Mucosa of descending colon (tissue), 3 donors: ENCODE measurements around the gene CDV3. TPM values are rescaled to one million over a fixed set of nuclear protein-coding genes. Genes with fewer than 3 reads are reported as not detected.

Experiments used
- ATAC-seq: fragments of 200-7000 bp; cut with Tn5 transposase; one replicate; pipeline ENCODE4 v1.9.1; 2020; ENCODE audit warnings: mild to moderate bottlenecking, moderate library complexity
- DNase-seq, 3 donors: peaks; one replicate each; pipeline ENCODE4 v3.0.0-alpha.2; 2020
- H3K36me3 ChIP-seq: fragments of 200-600 bp; one replicate; pipeline ENCODE4 v1.8.0; 2021; ENCODE audit warnings: low read depth, mild to moderate bottlenecking
- H3K4me1 ChIP-seq: fragments of 200-600 bp; one replicate; pipeline ENCODE4 v1.8.0; 2021; ENCODE audit warnings: low read depth, mild to moderate bottlenecking
- H3K4me3 ChIP-seq: fragments of 200-600 bp; one replicate; pipeline ENCODE4 v1.8.0; 2021; ENCODE audit warnings: mild to moderate bottlenecking
- H3K9me3 ChIP-seq: fragments of 200-600 bp; one replicate; pipeline ENCODE4 v1.8.0; 2021; ENCODE audit warnings: mild to moderate bottlenecking
- CTCF ChIP-seq: fragments of 200-600 bp; IDR thresholded peaks from one replicate; pipeline ENCODE4 v1.8.0; 2022; ENCODE audit warnings: antibody characterized with exemption, mild to moderate bottlenecking
- intact Hi-C, 2 donors: fragments of 100-400 bp; cut with DNase I in 1 of 2; cut with micrococcal nuclease in 1 of 2; formaldehyde crosslinking; loops; one replicate each; pipeline versions ENCODE4 v1.11.0 to v1.11.1; 2022; cut with DNase I, micrococcal nuclease
- total RNA-seq, 3 donors: library from RNA; stranded (reverse); fragmentation: NEBNext Ultra II Directional in 2 of 3; extraction: Animal tissue kit (Norgen Biotek cat#: 25700) in 2 of 3; gene quantifications; one replicate each; pipeline versions ENCODE4 v1.2.1 to v1.2.4, GENCODE V29; 2021 to 2023
- donor health status: DM: no; HTN: no; CAD: no; lungs with moderate emphysema.
- donor health status: DM: no; HTN: no; CAD: no.
- donor health status: DM: no; HTN: yes; CAD: no.

Gene CDV3
- total RNA-seq, 3 donors from 2014 or later, result 109 to 171 (median 138) TPM

GRCh38 chr3:133611534-133611933 is 38.0 kb downstream of the CDV3 start:
- no peaks in the 10 kb centered on the region for H3K36me3 ChIP-seq

GRCh38 chr3:133620066-133620784 is 46.7 kb downstream of the CDV3 start:
- no peaks in the 10 kb centered on the region for H3K36me3 ChIP-seq
- intact Hi-C loops, result no loop called here
- H3K4me3 ChIP-seq, result no peak overlapping the region
- no peaks in the 10 kb centered on the region for H3K4me1 ChIP-seq
- TF ChIP-seq CTCF, result no peak
- no peaks in the 10 kb centered on the region for H3K9me3 ChIP-seq
- DNase-seq (no peak), ATAC-seq (peak; percentile 52)

More at GRCh38 chr3:133611534-133611933, 38.0 kb downstream of the CDV3 start:
- ATAC-seq (no peak), DNase-seq (no peak)
- H3K4me3 ChIP-seq, result no peak overlapping the region
- no peak for TF ChIP-seq CTCF
- H3K9me3 ChIP-seq, result no peaks in the 10 kb centered on the region
- H3K4me1 ChIP-seq, result no peaks in the 10 kb centered on the region
- intact Hi-C loops, result no loop called here

- H3K4me3 ChIP-seq, result no peak overlapping the region
- no peaks in the 10 kb centered on the region for H3K4me1 ChIP-seq
- TF ChIP-seq CTCF, result no peak
- intact Hi-C loops, result no loop called here
- DNase-seq, result no peak
- no peak for ATAC-seq
- H3K36me3 ChIP-seq, result no peaks in the 10 kb centered on the region
- H3K9me3 ChIP-seq, result no peaks in the 10 kb centered on the region
These were observed 54.3 kb downstream of the CDV3 start for GRCh38 chr3:133627789-133628188.

GRCh38 chr3:133629146-133629545 is 55.7 kb downstream of the CDV3 start:
- no peak overlapping the region for H3K4me3 ChIP-seq
- intact Hi-C loops, result no loop called here
- H3K36me3 ChIP-seq, result no peaks in the 10 kb centered on the region
- DNase-seq (no peak), ATAC-seq (no peak)
- no peaks in the 10 kb centered on the region for H3K4me1 ChIP-seq
- H3K9me3 ChIP-seq, result no peaks in the 10 kb centered on the region
- no peak for TF ChIP-seq CTCF

GRCh38 chr3:133633439-133633838 is 60.0 kb downstream of the CDV3 start:
- intact Hi-C loops, result no loop called here
- Histone ChIP-seq H3K4me3 (no peak overlapping the region), H3K36me3 (no peaks in the 10 kb centered on the region), H3K4me1 (no peaks in the 10 kb centered on the region), H3K9me3 (no peaks in the 10 kb centered on the region)
- peak; percentile 51 for ATAC-seq
- no peak for TF ChIP-seq CTCF
- no peak for DNase-seq

Other genes starting within 250 kb of the CDV3 start
- not detected for gene BFSP2, start 173.6 kb upstream of the CDV3 start, total RNA-seq
- gene TOPBP1, start 88.3 kb downstream of the CDV3 start, total RNA-seq, result 10 to 100 TPM; 22.8 to 31.7 (median 23.9) TPM
- 10 to 100 TPM in 1 of 3 donors, 1 to 10 TPM in 1, under 1 TPM in 1; 0.51 to 13.5 (median 4.6) TPM for gene TF, start 172.7 kb downstream of the CDV3 start, total RNA-seq
- gene SRPRB, start 232.1 kb downstream of the CDV3 start, total RNA-seq, result 10 to 100 TPM; 29.2 to 38.1 (median 31.2) TPM